ENCODE measurements around the gene PIANP. TPM values are rescaled to one million over a fixed set of nuclear protein-coding genes. Genes with fewer than 3 reads are reported as not detected.

PIANP gene
- total and polyA plus RNA-seq, 2 of the 4 experiments (the other 2 are of a cell fraction), result 0.18 to 6.8 TPM

GRCh38 chr12:6667559-6668210 lies 32.9 kb downstream of the PIANP start:
- no peak for TF ChIP-seq MAFK (IDR thresholded peaks at IDR 0.05; ENCODE audit: low read depth, low read length)
- no peak for TF ChIP-seq RFX5 (IDR thresholded peaks at IDR 0.05; ENCODE audit: low read depth, low read length)
- TF ChIP-seq ELK1 (IDR thresholded peaks at IDR 0.05; ENCODE audit: borderline replicate concordance, low read depth, low read length), result no peak
- TF ChIP-seq, protein P1, sequence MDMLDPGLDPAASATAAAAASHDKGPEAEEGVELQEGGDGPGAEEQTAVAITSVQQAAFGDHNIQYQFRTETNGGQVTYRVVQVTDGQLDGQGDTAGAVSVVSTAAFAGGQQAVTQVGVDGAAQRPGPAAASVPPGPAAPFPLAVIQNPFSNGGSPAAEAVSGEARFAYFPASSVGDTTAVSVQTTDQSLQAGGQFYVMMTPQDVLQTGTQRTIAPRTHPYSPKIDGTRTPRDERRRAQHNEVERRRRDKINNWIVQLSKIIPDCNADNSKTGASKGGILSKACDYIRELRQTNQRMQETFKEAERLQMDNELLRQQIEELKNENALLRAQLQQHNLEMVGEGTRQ (IDR thresholded peaks at IDR 0.05; ENCODE audit: low read depth, low read length), result no peak
- TF ChIP-seq SMC3 (IDR thresholded peaks at IDR 0.05; ENCODE audit: low read depth, low read length), result no peak
- no peak for TF ChIP-seq RCOR1 (IDR thresholded peaks at IDR 0.05; ENCODE audit: insufficient replicate concordance, low read length)
- no peak for TF ChIP-seq MAZ (IDR thresholded peaks at IDR 0.05; ENCODE audit: borderline replicate concordance, low read depth, low read length)
- no peak for TF ChIP-seq NFE2L2 (IDR thresholded peaks at IDR 0.05; ENCODE audit: low read depth, low read length)

More at GRCh38 chr12:6667559-6668210, 32.9 kb downstream of the PIANP start:
- H3K14ac ChIP-seq (replicated peaks; ENCODE audit: low read depth, low read length), result no peak overlapping the region
- H3K56ac ChIP-seq (ENCODE audit: extremely low read depth, insufficient read depth, low read length), result no peak overlapping the region
- no peak overlapping the region for H2BK15ac ChIP-seq (ENCODE audit: low read depth, low read length)
- H3K9me1 ChIP-seq (ENCODE audit: insufficient read depth, low read length), result no peaks in the 10 kb centered on the region
- H2AK5ac ChIP-seq (ENCODE audit: low read depth, low read length), result no peak overlapping the region
- no peaks in the 10 kb centered on the region for H3K27me3 ChIP-seq (ENCODE audit: control insufficient read depth, insufficient read depth, low read length)
- no peak overlapping the region for H3K4ac ChIP-seq (ENCODE audit: low read depth, low read length)
- no peak overlapping the region for H3K4me3 ChIP-seq (ENCODE audit: insufficient read depth, low read depth, low read length)
- H3K9me3 ChIP-seq (ENCODE audit: control insufficient read depth, insufficient read depth, low read length), result no peaks in the 10 kb centered on the region
- H4K20me1 ChIP-seq (ENCODE audit: insufficient read depth, low read length), result no peaks in the 10 kb centered on the region
- H3K9ac ChIP-seq (ENCODE audit: low read depth, low read length), result no peak overlapping the region
- no peak overlapping the region for H3K23ac ChIP-seq (ENCODE audit: low read depth, low read length)
- no peaks in the 10 kb centered on the region for H3K4me1 ChIP-seq (ENCODE audit: control insufficient read depth, insufficient read depth, low read length)
- H2AK9ac ChIP-seq (replicated peaks; ENCODE audit: low read depth, low read length, poor library complexity), result peak overlapping the region; percentile 19
- H4K91ac ChIP-seq (ENCODE audit: insufficient read depth, low read depth, low read length), result no peak overlapping the region
- peaks cover 50% of the 10 kb centered on the region for H3K36me3 ChIP-seq (ENCODE audit: control insufficient read depth, insufficient read depth, low read length)
- intact Hi-C loops (cut with micrococcal nuclease) (no loop called here), dilution Hi-C loops (cut with HindIII; ENCODE audit: low sequenced_read_pairs, unreplicated experiment) (no loop called here), in situ Hi-C loops (cut with MboI; ENCODE audit: low sequenced_read_pairs) (no loop called here)
- POLR2A ChIA-PET (ENCODE audit: unreplicated experiment), result no interaction called here
- H3K4me2 ChIP-seq (ENCODE audit: low read depth, low read length), result no peak overlapping the region
- ATAC-seq (ENCODE audit: low read depth) (no peak), DNase-seq (no peak)
- H2BK120ac ChIP-seq (ENCODE audit: low read depth, low read length), result no peak overlapping the region
- CTCF ChIA-PET, result no interaction called here
- H2BK5ac ChIP-seq (ENCODE audit: low read depth, low read length, poor library complexity, severe bottlenecking), result no peak overlapping the region
- no peak overlapping the region for H2BK20ac ChIP-seq (ENCODE audit: low read depth, low read length)
- no peak overlapping the region for H3K18ac ChIP-seq (ENCODE audit: low read depth, low read length)
- no peak overlapping the region for H2AFZ ChIP-seq (replicated peaks; ENCODE audit: low read length, poor library complexity)
- no peak overlapping the region for H4K5ac ChIP-seq (ENCODE audit: low read depth, low read length)
- H3K27ac ChIP-seq (ENCODE audit: insufficient read depth, low read length), result no peak overlapping the region
- peaks cover 12 to 19% of the 10 kb centered on the region in 2 experiments for H3K79me1 ChIP-seq (ENCODE audit: low read depth in 1 of 2, low read length in 2 of 2)
- 100% methylated on average over 3 of the region's 8 CpGs; no CpG with 5 or more reads in 1 of the 2 experiments for WGBS, 2 experiments (ENCODE audit: extremely low coverage in 2 of 2, insufficient read length in 1 of 2)
- no TSS peak for BruUV-seq (replicated peaks)
- no peak overlapping the region for H4K8ac ChIP-seq (ENCODE audit: low read depth in 2 of 2, low read length in 2 of 2)

All from IMR-90 (cell line).